ENCODE data around the gene FCHSD2. TPM values are rescaled to one million over a fixed set of nuclear protein-coding genes. Genes with fewer than 3 reads are reported as not detected.

The FCHSD2 gene
- total and polyA plus RNA-seq, 2 of the 8 experiments (the other 6 are each of a cell fraction or from before 2014, with no cell fraction given), result 4.1 to 7.8 TPM

DNA sequence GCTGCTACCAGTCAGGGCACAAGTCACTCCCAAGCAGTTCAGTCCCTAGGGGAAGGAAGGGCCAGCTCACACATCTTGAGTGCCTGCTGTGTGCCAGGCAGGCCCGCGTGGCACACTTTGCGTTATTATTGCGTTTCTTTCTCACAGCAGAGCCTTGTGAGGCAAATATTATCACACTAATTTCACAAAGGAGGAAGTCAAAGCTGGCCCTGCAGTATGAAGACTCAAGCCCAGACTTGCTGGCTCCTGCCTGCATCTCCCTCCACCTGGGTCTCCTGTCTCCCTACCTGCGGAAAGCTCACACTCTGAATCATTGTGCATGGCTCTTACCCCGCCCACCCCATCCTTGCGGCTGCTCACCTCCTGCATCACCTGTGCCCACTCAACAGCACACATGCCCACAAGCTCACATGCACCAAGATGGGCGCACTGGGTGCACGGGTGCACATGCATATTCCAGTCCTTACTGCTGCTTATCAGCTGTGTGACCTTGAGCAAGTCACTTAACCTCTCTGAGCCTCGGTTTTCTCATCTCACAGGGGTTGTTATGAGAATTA is 44.3 kb upstream of the FCHSD2 start:
- Histone ChIP-seq H2BK20ac (ENCODE audit: low read length) (no peak overlapping the region), H3K27ac (ENCODE audit: low read depth, low read length) (no peak overlapping the region), H3K56ac (replicated peaks; ENCODE audit: insufficient read length, low read depth, low read length) (no peak overlapping the region), H3K14ac (ENCODE audit: insufficient read length) (no peak overlapping the region), H3K4me3 (ENCODE audit: extremely low read depth in 1 of 4, insufficient read depth in 2 of 4, low read depth in 3 of 4, low read length in 4 of 4) (no peak overlapping the region), H3K18ac (ENCODE audit: extremely low read depth, low read length) (no peak overlapping the region), H3K27me3 (replicated peaks in 1 of 4; ENCODE audit: control insufficient read depth in 3 of 4, extremely low read depth in 1 of 4, insufficient read depth in 3 of 4, low read length in 3 of 4) (no peaks in the 10 kb centered on the region), H3K4me1 (replicated peaks in 1 of 4; ENCODE audit: control insufficient read depth in 3 of 4, insufficient read depth in 4 of 4, low read length in 3 of 4) (no peaks in the 10 kb centered on the region), H2BK5ac (ENCODE audit: low read depth, low read length) (no peak overlapping the region), H2BK15ac (ENCODE audit: low read length) (no peak overlapping the region), H3K4me2 (ENCODE audit: insufficient read depth in 1 of 2, low read depth in 2 of 2, low read length in 2 of 2) (no peak overlapping the region), H3K79me1 (ENCODE audit: low read depth, low read length) (no peaks in the 10 kb centered on the region), H3K36me3 (ENCODE audit: control insufficient read depth in 2 of 4, insufficient read depth in 4 of 4, low read length in 3 of 4) (no peaks in the 10 kb centered on the region), H4K91ac (replicated peaks; ENCODE audit: insufficient read length, low read length) (no peak overlapping the region), H4K5ac (ENCODE audit: insufficient read length, low read depth, low read length) (no peak overlapping the region), H2AFZ (ENCODE audit: low read length) (0 out of 2 replicates have a peak overlapping the region, but pooled peaks have one; percentile 9), H4K20me1 (replicated peaks in 1 of 2; ENCODE audit: control insufficient read depth in 1 of 2, insufficient read depth in 2 of 2, low read length in 2 of 2) (no peaks in the 10 kb centered on the region), H3K4ac (replicated peaks; ENCODE audit: insufficient read length, low read depth, low read length) (no peak overlapping the region), H3K79me2 (ENCODE audit: control insufficient read depth in 1 of 2, insufficient read depth in 2 of 2, low read length in 2 of 2) (no peaks in the 10 kb centered on the region), H3K23me2 (ENCODE audit: low read depth, low read length) (no peaks in the 10 kb centered on the region), H2BK120ac (replicated peaks; ENCODE audit: low read depth, low read length) (no peak overlapping the region), H3K23ac (ENCODE audit: insufficient read length) (no peak overlapping the region), H4K8ac (ENCODE audit: extremely low read depth, insufficient read depth, low read length) (no peak overlapping the region; the same call in 1 of the 2 replicates), H2AK5ac (ENCODE audit: low read depth, low read length) (no peak overlapping the region), H2BK12ac (ENCODE audit: low read depth, low read length) (no peak overlapping the region), H3K9me3 (ENCODE audit: insufficient read depth in 2 of 2, low read depth in 1 of 2, low read length in 1 of 2) (no peaks in the 10 kb centered on the region), H3K9ac (replicated peaks in 1 of 4; ENCODE audit: extremely low read depth in 1 of 4, low read depth in 3 of 4, low read length in 3 of 4) (no peak overlapping the region)
- no peak for FAIRE-seq
- POLR2A ChIA-PET (ENCODE audit: partially characterized antibody), result interaction anchor here (1.4 kb wide), 1 partner anchor 33 kb away, joined by 3 read pairs; no protein-coding TSS in a partner anchor
- CTCF ChIA-PET (ENCODE audit: partially characterized antibody), result interaction anchor here (0.6 to 14.5 kb wide), 34 partner anchors 8 to 461 kb away, joined by 3 to 451 read pairs (median 4); no protein-coding TSS in a partner anchor
- TF ChIP-seq SP4 (IDR thresholded peaks at IDR 0.05; ENCODE audit: low read length) (no peak), KDM1A (IDR thresholded peaks at IDR 0.05; ENCODE audit: borderline replicate concordance, low read length) (0 out of 2 replicates have a peak, but pooled peaks have one; percentile 40), RBBP5 (IDR thresholded peaks at IDR 0.05; ENCODE audit: borderline replicate concordance, low read depth, low read length) (no peak), SP2 (IDR thresholded peaks at IDR 0.05; ENCODE audit: low read length) (no peak), NANOG (IDR thresholded peaks at IDR 0.05; ENCODE audit: insufficient read depth, low read depth, low read length, poor library complexity, severe bottlenecking) (no peak)
- WGBS, 2 experiments (ENCODE audit: extremely low coverage in 1 of 2, insufficient coverage in 1 of 2, insufficient read length in 1 of 2, insufficient replicate concordance in 2 of 2, low coverage in 1 of 2, low lambda C conversion rate in 2 of 2, missing lambda C conversion rate in 1 of 2), result 92% methylated on average over 10 of the region's 10 CpGs; no CpG with 5 or more reads in 1 of the 2 experiments
- DNase-seq (ENCODE audit: low read depth in 1 of 2, low spot score in 2 of 2), result no peak
